Right atrium auricular region (tissue), 2 donors: ENCODE measurements around the gene CLEC18B. TPM values are rescaled to one million over a fixed set of nuclear protein-coding genes. Genes with fewer than 3 reads are reported as not detected.

Source experiments
- total RNA-seq, 2 donors: library from RNA; depleted of rRNA; stranded (reverse); fragments of >200 nt; gene quantifications; one replicate each; pipeline ENCODE4 v1.1.0, GENCODE V29; 2016

CLEC18B gene
- total RNA-seq, 2 donors from 2014 or later: not detected

Other genes with a start within 250 kb of the CLEC18B start
- 100 to 1,000 TPM in 1 of 2 donors, 10 to 100 TPM in 1; 92.5 to 107 TPM for gene PSMD7, start 124.7 kb downstream of the CLEC18B start, total RNA-seq
- 1 to 10 TPM in 1 of 2 donors, not detected in 1; 3.3 TPM for gene NPIPB15, start 45.2 kb downstream of the CLEC18B start, total RNA-seq
- 100 to 1,000 TPM; 102 to 123 TPM for gene GLG1, start 185.6 kb upstream of the CLEC18B start, total RNA-seq
- 1 to 10 TPM; 2.9 to 9.7 TPM for gene RFWD3, start 245.4 kb upstream of the CLEC18B start, total RNA-seq